GM10248 (cell line): Measurements from ENCODE around the gene TTC9.
"Not testable (repeated sequence)": the region's sequence is repeated elsewhere in the genome, so short reads cannot be mapped to it uniquely, and the experiment has no call there.

Source experiments
- CTCF ChIA-PET: fragments of 300-600 bp; sonication (Branson Sonifier 250); formaldehyde crosslinking; extraction: SDS; loops from one replicate; lab custom pipeline; 2021; ENCODE audit warnings: antibody characterized with exemption; lab: Yijun Ruan, JAX
- POLR2A ChIA-PET: fragments of 350-650 bp; sonication (Branson Sonifier 250); formaldehyde crosslinking; extraction: SDS; loops from one replicate; lab custom pipeline; 2020; ENCODE audit warnings: antibody characterized with exemption; lab: Yijun Ruan, JAX
- DNase-seq: peaks from one replicate; pipeline ENCODE4 v3.0.0; 2012; ENCODE audit errors: extremely low spot score
- CTCF ChIP-seq: IDR thresholded peaks from 2 replicates; pipeline ENCODE4 v1.5.1; 2012; ENCODE audit warnings: mild to moderate bottlenecking, low read depth; ENCODE audit errors: extremely low read depth, missing control alignments, control extremely low read depth

The TTC9 gene

GRCh38 chr14:70699646-70700045, 57.9 kb downstream of the TTC9 start:
- DNase-seq = no peak
- ChIA-PET POLR2A (no interaction called here), CTCF (interaction anchor here (2.6 to 5.5 kb wide), 2 partner anchors 10 to 14 kb away, joined by 8 to 26 read pairs; no protein-coding TSS in a partner anchor)
- TF ChIP-seq CTCF = no peak

- CTCF ChIA-PET = interaction anchor here (5.5 kb wide), 1 partner anchor 13 kb away, joined by 26 read pairs; no protein-coding TSS in a partner anchor
- POLR2A ChIA-PET = no interaction called here
- TF ChIP-seq CTCF = no peak
- DNase-seq = no peak
Observed at GRCh38 chr14:70700955-70701585, 59.4 kb downstream of the TTC9 start.

- TF ChIP-seq CTCF = no peak
- ChIA-PET CTCF (interaction anchor here (1.0 to 5.5 kb wide), 4 partner anchors 8 to 23 kb away, joined by 3 to 26 read pairs (median 8); no protein-coding TSS in a partner anchor), POLR2A (no interaction called here)
- DNase-seq = no peak
Observed at GRCh38 chr14:70701610-70702009, 59.9 kb downstream of the TTC9 start.

GRCh38 chr14:70702161-70702560, 60.4 kb downstream of the TTC9 start:
- no peak for TF ChIP-seq CTCF
- POLR2A ChIA-PET = no interaction called here
- DNase-seq = no peak
- CTCF ChIA-PET = interaction anchor here (1.0 to 5.5 kb wide), 7 partner anchors 9 to 116 kb away, joined by 3 to 26 read pairs (median 3); no protein-coding TSS in a partner anchor

- DNase-seq, POLR2A ChIA-PET: not testable (repeated sequence)
- CTCF ChIA-PET = interaction anchor here (1.4 kb wide), 1 partner anchor 17 kb away, joined by 3 read pairs; no protein-coding TSS in a partner anchor
Observed at GRCh38 chr14:70703621-70704168, 62.0 kb downstream of the TTC9 start.

GRCh38 chr14:70704960-70705359, 63.2 kb downstream of the TTC9 start:
- no peak for DNase-seq
- POLR2A ChIA-PET = no interaction called here
- no peak for TF ChIP-seq CTCF
- CTCF ChIA-PET = interaction anchor here (1.2 to 1.5 kb wide), 2 partner anchors 10 to 18 kb away, joined by 4 to 5 read pairs; no protein-coding TSS in a partner anchor

- POLR2A ChIA-PET = interaction anchor here (0.7 kb wide), 1 partner anchor 83 kb away, joined by 3 read pairs; no protein-coding TSS in a partner anchor
- CTCF ChIA-PET = interaction anchor here (0.9 to 2.4 kb wide), 5 partner anchors 9 to 111 kb away, joined by 3 to 7 read pairs (median 4); no protein-coding TSS in a partner anchor
Observed at GRCh38 chr14:70706177-70706576, 64.5 kb downstream of the TTC9 start.

More at GRCh38 chr14:70706177-70706576, 64.5 kb downstream of the TTC9 start:
- no peak for DNase-seq
- no peak for TF ChIP-seq CTCF
